ENCODE measurements around the gene PDE6A. TPM values are rescaled to one million over a fixed set of nuclear protein-coding genes. Genes with fewer than 3 reads are reported as not detected.

The PDE6A gene
- polyA plus RNA-seq, 3 donors, result 0.01 TPM; not detected in 2

- H2AFZ ChIP-seq (ENCODE audit: insufficient read depth, low read depth, low read length, poor library complexity, severe bottlenecking), result no peak overlapping the region
- H3K9ac ChIP-seq (ENCODE audit: insufficient read depth, low read length, poor library complexity, severe bottlenecking), result no peak overlapping the region
- Mint-ChIP-seq H3K4me1 (peaks cover 10% of the 10 kb centered on the region), H3K36me3 (no peaks in the 10 kb centered on the region), H3K27ac (no peak overlapping the region), H3K4me3 (no peak overlapping the region), H3K9me3 (no peaks in the 10 kb centered on the region), H3K27me3 (ENCODE audit: low read depth in 3 of 3) (peaks cover 0 to 8% (median 0%) of the 10 kb centered on the region in 3 donors)
- no peaks in the 10 kb centered on the region for H4K20me1 ChIP-seq (ENCODE audit: insufficient read depth, low read length)
- DNase-seq, result no peak
- H3K27me3 ChIP-seq (ENCODE audit: control insufficient read depth in 2 of 2, insufficient read depth in 2 of 2, low read length in 2 of 2), result no peaks in the 10 kb centered on the region
- 100% methylated on average over 1 of the region's 6 CpGs for WGBS (ENCODE audit: insufficient coverage)
- no peak overlapping the region for H3K4me3 ChIP-seq (replicated peaks in 1 of 3; ENCODE audit: low read depth in 2 of 3, low read length in 3 of 3)
- no peak for TF ChIP-seq CTCF (IDR thresholded peaks at IDR 0.05)
- no peaks in the 10 kb centered on the region for H3K79me2 ChIP-seq (ENCODE audit: insufficient read depth, low read length)
- no peaks in the 10 kb centered on the region for H3K36me3 ChIP-seq (replicated peaks in 1 of 2; ENCODE audit: control insufficient read depth in 1 of 2, insufficient read depth in 2 of 2, low read length in 2 of 2)
- no peaks in the 10 kb centered on the region for H3K4me1 ChIP-seq (ENCODE audit: control insufficient read depth in 1 of 2, insufficient read depth in 2 of 2, low read length in 2 of 2)
- H3K4me2 ChIP-seq (replicated peaks; ENCODE audit: extremely low read depth, low read length, poor library complexity, severe bottlenecking), result no peak overlapping the region
- no peak overlapping the region for H3K27ac ChIP-seq (ENCODE audit: low read depth in 1 of 2, low read length in 2 of 2)
- no peaks in the 10 kb centered on the region for H3K9me3 ChIP-seq (replicated peaks in 1 of 2; ENCODE audit: control insufficient read depth in 1 of 2, insufficient read depth in 1 of 2, low read length in 2 of 2)
- intact Hi-C loops (cut with micrococcal nuclease), result no loop called here
Measured at GRCh38 chr5:149917073-149917676, 27.4 kb downstream of the PDE6A start.

GRCh38 chr5:149916334-149917072 lies 28.1 kb downstream of the PDE6A start:
- Histone ChIP-seq H3K9me3 (replicated peaks in 1 of 2; ENCODE audit: control insufficient read depth in 1 of 2, insufficient read depth in 1 of 2, low read length in 2 of 2) (no peaks in the 10 kb centered on the region), H3K36me3 (replicated peaks in 1 of 2; ENCODE audit: control insufficient read depth in 1 of 2, insufficient read depth in 2 of 2, low read length in 2 of 2) (no peaks in the 10 kb centered on the region), H3K27me3 (ENCODE audit: control insufficient read depth in 2 of 2, insufficient read depth in 2 of 2, low read length in 2 of 2) (no peaks in the 10 kb centered on the region), H3K4me1 (ENCODE audit: control insufficient read depth in 1 of 2, insufficient read depth in 2 of 2, low read length in 2 of 2) (no peaks in the 10 kb centered on the region), H3K4me3 (replicated peaks in 1 of 3; ENCODE audit: low read depth in 2 of 3, low read length in 3 of 3) (no peak overlapping the region), H4K20me1 (ENCODE audit: insufficient read depth, low read length) (no peaks in the 10 kb centered on the region), H2AFZ (ENCODE audit: insufficient read depth, low read depth, low read length, poor library complexity, severe bottlenecking) (no peak overlapping the region), H3K4me2 (replicated peaks; ENCODE audit: extremely low read depth, low read length, poor library complexity, severe bottlenecking) (no peak overlapping the region), H3K79me2 (ENCODE audit: insufficient read depth, low read length) (no peaks in the 10 kb centered on the region), H3K9ac (ENCODE audit: insufficient read depth, low read length, poor library complexity, severe bottlenecking) (no peak overlapping the region), H3K27ac (ENCODE audit: low read depth in 1 of 2, low read length in 2 of 2) (no peak overlapping the region)
- 86% methylated on average over 5 of the region's 7 CpGs for WGBS (ENCODE audit: insufficient coverage)
- H3K4me1 Mint-ChIP-seq, result peaks cover 10% of the 10 kb centered on the region
- no peaks in the 10 kb centered on the region for H3K9me3 Mint-ChIP-seq
- no peak overlapping the region for H3K4me3 Mint-ChIP-seq
- TF ChIP-seq CTCF (IDR thresholded peaks at IDR 0.05), result no peak
- DNase-seq, result no peak
- peaks cover 0 to 8% (median 0%) of the 10 kb centered on the region in 3 donors for H3K27me3 Mint-ChIP-seq (ENCODE audit: low read depth in 3 of 3)
- no peaks in the 10 kb centered on the region for H3K36me3 Mint-ChIP-seq
- intact Hi-C loops (cut with micrococcal nuclease), result no loop called here
- H3K27ac Mint-ChIP-seq, result no peak overlapping the region

Data from CD14-positive monocyte (primary cell).